HL-60 (cell line): ENCODE results near the gene TNXB.

Experiments
- CTCF ChIP-seq: IDR thresholded peaks from one replicate; pipeline ENCODE4 v1.5.1; 2011; ENCODE audit warnings: low read length, control low read depth, inconsistent platforms; ENCODE audit not compliant: insufficient read depth
- GABPA ChIP-seq: IDR thresholded peaks from 2 replicates; pipeline ENCODE4 v1.6.1; 2012; ENCODE audit warnings: low read depth
- SPI1 ChIP-seq: IDR thresholded peaks from 2 replicates; pipeline ENCODE4 v1.6.1; 2012; ENCODE audit warnings: low read depth, mild to moderate bottlenecking, borderline replicate concordance

- no peak for TF ChIP-seq CTCF
- no peak for TF ChIP-seq GABPA
- TF ChIP-seq SPI1, result no peak
Observed at GRCh38 chr6:32057966-32058365, 51.2 kb downstream of the TNXB start.
